HL-60 (cell line): Measurements from ENCODE around the gene PROC.

Experiments
- POLR2AphosphoS5 ChIP-seq: IDR thresholded peaks from 2 replicates; pipeline ENCODE4 v1.6.1; 2012; ENCODE audit warnings: low read depth
- SPI1 ChIP-seq: IDR thresholded peaks from 2 replicates; pipeline ENCODE4 v1.6.1; 2012; ENCODE audit warnings: low read depth, mild to moderate bottlenecking, borderline replicate concordance
- TF ChIP-seq, protein P1 (sequence below): IDR thresholded peaks from one replicate; pipeline ENCODE4 v1.5.1; 2011; ENCODE audit warnings: low read length, control low read depth, inconsistent platforms; ENCODE audit not compliant: insufficient read depth

DNA sequence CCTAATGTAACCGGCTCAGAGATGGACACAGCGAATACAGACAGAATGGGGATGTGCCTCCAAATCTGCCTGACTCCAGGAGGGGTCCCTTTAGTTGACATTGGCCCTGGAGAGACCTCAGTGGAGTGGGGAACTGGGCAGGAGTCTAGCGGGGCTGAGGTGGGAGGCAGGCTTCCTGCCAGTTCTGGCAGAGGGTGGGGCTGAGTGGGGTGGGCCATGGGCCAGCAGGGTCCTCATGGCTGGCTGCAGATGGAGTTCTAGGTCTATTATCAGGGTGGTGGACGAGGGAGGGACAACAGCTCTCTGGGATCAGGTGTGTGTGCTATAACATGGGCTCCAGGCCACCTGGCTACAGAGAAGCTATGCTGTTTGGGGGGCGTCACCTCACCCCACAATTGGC, 21.1 kb downstream of the PROC start:
- TF ChIP-seq, protein P1, sequence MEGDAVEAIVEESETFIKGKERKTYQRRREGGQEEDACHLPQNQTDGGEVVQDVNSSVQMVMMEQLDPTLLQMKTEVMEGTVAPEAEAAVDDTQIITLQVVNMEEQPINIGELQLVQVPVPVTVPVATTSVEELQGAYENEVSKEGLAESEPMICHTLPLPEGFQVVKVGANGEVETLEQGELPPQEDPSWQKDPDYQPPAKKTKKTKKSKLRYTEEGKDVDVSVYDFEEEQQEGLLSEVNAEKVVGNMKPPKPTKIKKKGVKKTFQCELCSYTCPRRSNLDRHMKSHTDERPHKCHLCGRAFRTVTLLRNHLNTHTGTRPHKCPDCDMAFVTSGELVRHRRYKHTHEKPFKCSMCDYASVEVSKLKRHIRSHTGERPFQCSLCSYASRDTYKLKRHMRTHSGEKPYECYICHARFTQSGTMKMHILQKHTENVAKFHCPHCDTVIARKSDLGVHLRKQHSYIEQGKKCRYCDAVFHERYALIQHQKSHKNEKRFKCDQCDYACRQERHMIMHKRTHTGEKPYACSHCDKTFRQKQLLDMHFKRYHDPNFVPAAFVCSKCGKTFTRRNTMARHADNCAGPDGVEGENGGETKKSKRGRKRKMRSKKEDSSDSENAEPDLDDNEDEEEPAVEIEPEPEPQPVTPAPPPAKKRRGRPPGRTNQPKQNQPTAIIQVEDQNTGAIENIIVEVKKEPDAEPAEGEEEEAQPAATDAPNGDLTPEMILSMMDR = no peak
- TF ChIP-seq SPI1 (no peak), POLR2AphosphoS5 (no peak)
